Kidney epithelial cell (primary cell): ENCODE measurements around the gene TXNRD1. TPM values are rescaled to one million over a fixed set of nuclear protein-coding genes. Genes with fewer than 3 reads are reported as not detected.

ENCODE experiments used
- DNase-seq: peaks from one replicate; pipeline ENCODE4 v3.0.0-alpha.2; 2010; ENCODE audit warnings: low read depth
- H3K27me3 ChIP-seq: 2 replicates; pipeline ENCODE4 v1.6.0; 2011; ENCODE audit warnings: low read length; ENCODE audit not compliant: control insufficient read depth, insufficient read depth
- H3K36me3 ChIP-seq: 2 replicates; pipeline ENCODE4 v1.5.1; 2011; ENCODE audit warnings: low read length; ENCODE audit not compliant: control insufficient read depth, insufficient read depth
- H3K4me3 ChIP-seq: 2 replicates; pipeline ENCODE4 v1.5.1; 2011; ENCODE audit warnings: low read depth, mild to moderate bottlenecking, control low read depth, low read length
- CTCF ChIP-seq: IDR thresholded peaks from 2 replicates; pipeline ENCODE4 v1.5.1; 2011; ENCODE audit warnings: mild to moderate bottlenecking, moderate library complexity, low read length, control low read depth, inconsistent platforms; ENCODE audit not compliant: insufficient read depth, poor library complexity, severe bottlenecking
- total RNA-seq: library from RNA; depleted of rRNA; stranded (reverse); fragments of >200 nt; gene quantifications from 2 replicates; pipeline ENCODE4 v1.2.3, GENCODE V29; 2015

The TXNRD1 gene
- total RNA-seq, 1 donor from 2014 or later, result 100 TPM

DNA sequence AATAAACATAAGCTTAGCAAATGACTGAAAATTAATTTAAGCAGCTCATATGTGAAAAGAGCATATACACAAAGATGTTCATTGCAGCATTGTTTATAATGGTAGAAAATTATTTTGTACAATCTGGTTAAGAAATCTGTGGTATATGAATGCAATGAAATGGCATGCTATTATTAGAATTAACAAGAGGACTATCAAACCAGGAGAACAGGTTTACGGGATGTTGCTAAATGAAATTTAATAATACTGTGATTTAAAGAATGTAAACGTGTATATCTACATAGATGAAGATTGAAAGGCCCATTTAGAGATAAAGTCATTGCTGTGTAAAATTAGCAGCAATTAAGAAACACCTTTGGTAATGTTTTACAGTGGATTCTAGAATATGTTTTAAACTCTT is 158.5 kb downstream of the TXNRD1 start:
- Histone ChIP-seq H3K4me3 (no peak overlapping the region), H3K27me3 (no peaks in the 10 kb centered on the region), H3K36me3 (no peaks in the 10 kb centered on the region)
- DNase-seq, result no peak
- no peak for TF ChIP-seq CTCF

DNA sequence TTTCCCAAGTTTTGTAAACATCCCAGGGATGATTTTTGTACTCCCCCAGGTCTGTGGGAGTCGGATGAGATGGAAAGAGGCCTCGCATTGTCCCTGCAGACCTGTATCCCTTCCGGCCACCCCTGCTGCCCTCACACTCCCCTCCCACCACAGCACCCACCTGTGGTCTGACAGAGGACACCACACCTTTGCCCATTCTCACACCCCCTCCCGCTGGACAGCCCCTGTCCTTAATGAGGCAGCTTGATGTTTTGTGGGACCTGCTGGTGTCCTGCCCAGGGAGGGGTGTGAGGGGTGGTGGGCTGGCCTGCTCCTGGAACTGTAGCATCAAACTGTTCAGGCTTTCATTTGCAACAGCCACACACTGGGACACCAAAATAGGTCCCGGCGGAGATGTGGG is 159.2 kb downstream of the TXNRD1 start:
- Histone ChIP-seq H3K27me3 (no peaks in the 10 kb centered on the region), H3K36me3 (no peaks in the 10 kb centered on the region), H3K4me3 (no peak overlapping the region)
- no peak for TF ChIP-seq CTCF
- DNase-seq, result no peak

DNA sequence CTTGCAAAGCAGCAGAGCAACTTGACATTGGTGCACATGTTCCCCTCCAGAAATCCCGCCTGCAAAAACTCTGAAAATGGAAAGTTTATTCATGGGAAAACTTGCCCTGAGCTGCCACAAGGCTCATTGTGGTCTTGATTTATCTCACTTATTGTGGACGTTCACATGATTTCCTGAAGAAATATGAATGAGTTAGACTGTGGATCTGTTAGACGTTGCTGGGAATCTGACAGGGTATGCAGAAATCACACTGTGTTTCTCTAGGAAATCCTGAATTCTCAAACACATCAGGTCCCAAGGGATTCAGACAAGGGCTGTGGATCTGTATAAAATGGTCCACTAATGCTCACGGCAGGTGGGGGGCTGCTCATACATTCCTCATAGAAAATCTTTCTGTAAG is 160.2 kb downstream of the TXNRD1 start:
- TF ChIP-seq CTCF, result no peak
- H3K4me3 ChIP-seq, result no peak overlapping the region
- no peaks in the 10 kb centered on the region for H3K27me3 ChIP-seq
- no peak for DNase-seq
- no peaks in the 10 kb centered on the region for H3K36me3 ChIP-seq

- H3K27me3 ChIP-seq, result no peaks in the 10 kb centered on the region
- no peak for TF ChIP-seq CTCF
- H3K36me3 ChIP-seq, result no peaks in the 10 kb centered on the region
- no peak for DNase-seq
- H3K4me3 ChIP-seq, result no peak overlapping the region
Measured at GRCh38 chr12:104376650-104377513, 161.3 kb downstream of the TXNRD1 start.

DNA sequence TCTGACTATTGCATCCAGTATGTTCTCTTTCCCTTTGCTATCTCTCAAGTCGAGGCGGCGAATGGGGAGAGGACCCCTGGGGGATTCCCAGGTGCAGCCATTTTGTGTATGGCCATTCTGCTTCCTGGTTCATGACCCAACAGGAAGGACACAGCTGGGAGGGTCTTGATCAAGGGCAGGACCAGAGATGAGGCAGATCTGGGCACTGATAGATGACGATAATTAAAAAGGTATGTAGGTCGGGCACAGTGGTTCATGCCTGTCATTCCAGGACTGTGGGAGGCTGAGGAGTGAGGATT is 161.9 kb downstream of the TXNRD1 start:
- no peak overlapping the region for H3K4me3 ChIP-seq
- DNase-seq, result no peak
- TF ChIP-seq CTCF, result no peak
- no peaks in the 10 kb centered on the region for H3K27me3 ChIP-seq
- no peaks in the 10 kb centered on the region for H3K36me3 ChIP-seq

- Histone ChIP-seq H3K36me3 (no peaks in the 10 kb centered on the region), H3K27me3 (no peaks in the 10 kb centered on the region), H3K4me3 (no peak overlapping the region)
- TF ChIP-seq CTCF, result no peak
- no peak for DNase-seq
Measured at GRCh38 chr12:104378427-104378826, 162.8 kb downstream of the TXNRD1 start.
